LNCAP (cell line): ENCODE data around the gene NBAS.

Source experiments
- CTCF ChIP-seq: fragments of 450-650 bp; IDR thresholded peaks from 2 replicates; pipeline ENCODE4 v1.5.1; 2017; ENCODE audit warnings: mild to moderate bottlenecking

NBAS gene

GRCh38 chr2:15560988-15561573 lies at the start of gene NBAS:
Gene NBAS (minus strand): TSS chr2:15561334. CDS start chr2:15561304, 30 bp downstream.
- TF ChIP-seq CTCF = no peak

- TF ChIP-seq CTCF = no peak
Observed at GRCh38 chr2:15610430-15610952, 49.4 kb upstream of the NBAS start.

- TF ChIP-seq CTCF = no peak
Observed at GRCh38 chr2:15609341-15610042, 48.4 kb upstream of the NBAS start.

- TF ChIP-seq CTCF = no peak
Observed at GRCh38 chr2:15608392-15608761, 47.2 kb upstream of the NBAS start.

GRCh38 chr2:15607709-15608391 lies 46.7 kb upstream of the NBAS start:
- no peak for TF ChIP-seq CTCF

GRCh38 chr2:15606481-15607441 lies 45.6 kb upstream of the NBAS start:
- no peak for TF ChIP-seq CTCF

- no peak for TF ChIP-seq CTCF
Observed at GRCh38 chr2:15605721-15606120, 44.6 kb upstream of the NBAS start.
